ENCODE measurements around the gene TMPRSS13. TPM values are rescaled to one million over a fixed set of nuclear protein-coding genes. Genes with fewer than 3 reads are reported as not detected.

TMPRSS13 gene
- total RNA-seq, 2 donors from 2014 or later = 1.2 to 14.7 TPM

DNA sequence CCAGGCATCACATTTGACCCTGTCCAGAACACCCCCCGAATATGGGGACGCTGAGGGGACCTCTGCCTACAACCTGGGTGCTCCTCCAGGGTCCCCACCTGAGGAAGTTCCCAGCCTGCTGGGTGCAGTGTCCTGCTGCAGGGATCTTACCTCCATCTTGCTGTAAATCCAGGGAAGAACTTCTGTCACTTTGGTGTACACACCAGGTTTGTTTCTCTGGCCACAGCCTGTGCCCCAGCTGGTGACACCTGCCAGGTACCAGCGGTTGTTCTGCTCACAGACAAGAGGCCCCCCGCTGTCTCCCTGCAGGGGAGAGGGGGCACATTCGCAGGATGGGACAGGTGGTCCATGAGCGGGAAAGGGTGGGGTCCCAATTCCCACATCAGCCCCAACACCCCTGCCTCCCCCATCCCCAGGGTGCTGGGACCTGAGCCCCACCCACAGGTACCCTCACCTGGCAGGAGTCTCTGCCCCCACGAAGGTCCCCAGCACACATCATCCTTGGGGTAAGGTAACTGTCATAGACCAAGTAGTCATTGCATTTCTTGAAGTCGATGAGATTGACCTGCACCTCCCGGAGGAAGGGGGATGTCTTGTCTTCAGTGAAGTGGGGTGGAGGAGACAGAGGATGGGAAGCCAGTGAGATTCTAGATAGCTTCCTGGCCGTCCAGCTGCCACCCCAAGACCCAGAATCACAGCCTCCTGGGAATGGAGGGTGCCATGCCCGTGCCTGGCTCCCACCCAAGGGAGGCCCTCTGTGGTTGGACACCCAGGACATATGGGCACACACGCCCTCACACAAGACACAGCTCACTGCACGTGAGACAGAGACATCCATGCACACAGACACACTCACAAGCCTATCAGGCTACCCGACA, 25.5 kb downstream of the TMPRSS13 start:
- TF ChIP-seq POLR2A (IDR thresholded peaks at IDR 0.05) (no peak), CTCF (IDR thresholded peaks at IDR 0.05) (no peak), POLR2AphosphoS5 (IDR thresholded peaks at IDR 0.05) (no peak)
- H3K27ac ChIP-seq = no peak overlapping the region
- intact Hi-C loops (cut with DNase I) = no loop called here
- H3K4me1 ChIP-seq (replicated peaks) = no peaks in the 10 kb centered on the region
- no peaks in the 10 kb centered on the region for H3K9me3 ChIP-seq
- H3K36me3 ChIP-seq = no peaks in the 10 kb centered on the region
- H3K4me3 ChIP-seq = no peak overlapping the region
- H3K27me3 ChIP-seq (replicated peaks; ENCODE audit: insufficient read depth) = no peaks in the 10 kb centered on the region
- no peak for DNase-seq (ENCODE audit: low spot score)
- WGBS = 92% methylated on average over 13 of the region's 14 CpGs

DNA sequence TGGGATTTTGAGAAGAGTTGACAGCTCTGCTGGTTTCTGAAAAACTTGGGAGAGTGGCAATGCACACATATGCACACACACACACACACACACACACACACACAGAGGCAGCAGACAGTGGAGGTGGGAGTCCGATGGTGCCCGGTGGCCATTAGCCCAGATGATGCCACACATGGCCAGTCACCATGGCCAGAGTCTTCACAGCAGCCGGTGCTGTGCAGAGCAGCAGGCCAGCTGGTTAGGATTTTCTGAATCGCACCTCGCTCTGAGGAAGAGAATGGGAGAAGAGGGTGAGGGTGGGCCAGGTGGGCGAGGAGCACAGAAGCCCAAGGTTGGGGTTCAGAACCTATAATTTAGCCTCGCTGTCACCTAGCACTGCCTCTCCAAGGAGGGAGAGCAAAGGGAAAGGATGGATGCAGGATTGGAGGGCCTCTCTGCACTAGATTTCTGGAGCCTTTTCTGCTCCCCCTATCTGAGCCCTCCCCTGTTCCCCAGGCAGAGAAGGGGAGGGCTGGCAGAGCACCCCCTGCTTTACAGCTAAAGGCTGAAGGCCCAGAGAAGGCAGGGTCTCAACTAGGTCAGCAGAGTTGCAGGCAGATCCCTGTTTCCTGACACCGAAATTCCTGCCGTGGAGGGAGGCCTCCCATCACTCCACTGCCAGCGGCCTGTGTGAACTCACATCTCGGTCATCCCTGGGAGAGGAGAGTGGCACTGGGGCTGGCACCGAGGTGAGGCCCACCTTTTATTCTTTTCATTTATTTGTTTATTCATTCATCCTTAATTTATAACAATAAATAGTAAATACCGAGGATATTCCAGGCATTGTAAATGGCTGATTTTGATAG, 27.0 kb downstream of the TMPRSS13 start:
- 89% methylated on average over 13 of the region's 13 CpGs for WGBS
- Histone ChIP-seq H3K27me3 (replicated peaks; ENCODE audit: insufficient read depth) (no peaks in the 10 kb centered on the region), H3K9me3 (no peaks in the 10 kb centered on the region), H3K36me3 (no peaks in the 10 kb centered on the region), H3K27ac (no peak overlapping the region), H3K4me3 (no peak overlapping the region), H3K4me1 (replicated peaks) (no peaks in the 10 kb centered on the region)
- intact Hi-C loops (cut with DNase I) = no loop called here
- TF ChIP-seq CTCF (IDR thresholded peaks at IDR 0.05) (no peak), POLR2A (IDR thresholded peaks at IDR 0.05) (no peak), POLR2AphosphoS5 (IDR thresholded peaks at IDR 0.05) (no peak)
- DNase-seq (ENCODE audit: low spot score) = no peak

DNA sequence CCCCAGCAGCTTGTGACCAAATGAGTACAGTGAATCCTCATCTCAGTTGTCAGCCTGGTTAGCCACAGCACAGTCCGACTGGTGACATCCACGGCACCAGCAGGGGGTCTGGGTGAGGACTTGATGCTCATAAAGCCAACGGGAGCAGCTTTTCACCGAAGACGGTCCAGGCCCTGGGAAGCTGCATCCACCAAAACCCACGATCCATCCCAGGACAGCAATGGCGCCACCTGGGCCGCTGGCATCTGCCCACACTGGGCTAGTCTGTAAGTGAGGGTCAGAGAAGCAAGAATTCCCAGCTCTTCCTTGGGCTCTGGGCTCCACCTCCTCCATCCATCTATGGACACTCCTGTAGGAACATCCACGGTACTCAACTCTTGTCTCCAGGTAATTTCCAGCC, 27.6 kb downstream of the TMPRSS13 start:
- Histone ChIP-seq H3K27ac (no peak overlapping the region), H3K4me1 (replicated peaks) (no peaks in the 10 kb centered on the region), H3K9me3 (no peaks in the 10 kb centered on the region), H3K4me3 (no peak overlapping the region), H3K27me3 (replicated peaks; ENCODE audit: insufficient read depth) (no peaks in the 10 kb centered on the region), H3K36me3 (no peaks in the 10 kb centered on the region)
- 97% methylated on average over 9 of the region's 9 CpGs for WGBS
- TF ChIP-seq POLR2A (IDR thresholded peaks at IDR 0.05) (no peak), POLR2AphosphoS5 (IDR thresholded peaks at IDR 0.05) (no peak), CTCF (IDR thresholded peaks at IDR 0.05) (no peak)
- intact Hi-C loops (cut with DNase I) = no loop called here
- no peak for DNase-seq (ENCODE audit: low spot score)

DNA sequence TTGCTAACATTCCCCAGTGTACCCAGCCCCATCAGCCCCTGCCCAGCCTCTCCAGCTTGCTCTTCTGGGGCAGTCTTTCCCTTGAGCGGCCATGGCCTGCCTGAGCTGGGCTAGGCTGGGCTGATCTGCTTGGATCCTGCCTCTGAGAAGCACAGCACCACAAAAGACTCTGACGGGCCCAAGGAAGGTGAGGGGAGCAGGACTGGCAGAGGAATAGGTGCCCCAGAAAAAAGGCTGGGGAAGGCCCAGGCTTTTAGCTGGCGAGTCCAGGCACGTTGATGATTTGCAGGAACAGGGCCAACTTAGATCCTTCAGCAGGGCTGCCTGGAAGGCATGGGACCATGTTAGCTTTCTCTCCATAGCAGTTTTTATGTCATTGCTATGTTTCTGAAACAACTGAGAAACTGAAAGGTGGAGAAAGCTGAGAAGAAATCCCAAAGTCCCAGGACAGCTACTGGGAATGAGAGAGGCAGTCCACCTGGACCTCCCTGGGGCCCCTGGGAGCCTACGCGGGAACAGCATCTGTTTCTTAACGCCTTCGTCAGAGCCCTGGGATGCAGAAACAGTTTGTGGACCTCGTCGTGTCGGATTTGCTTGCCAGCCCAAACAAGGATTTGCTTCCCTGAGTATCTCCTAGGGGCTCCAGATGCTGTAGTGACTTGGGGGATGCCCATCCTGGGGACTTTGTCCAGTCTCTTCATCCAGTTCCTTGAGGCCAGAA, 28.3 kb downstream of the TMPRSS13 start:
- H3K27ac ChIP-seq = no peak overlapping the region
- TF ChIP-seq POLR2A (IDR thresholded peaks at IDR 0.05) = no peak
- no peak for TF ChIP-seq CTCF (IDR thresholded peaks at IDR 0.05)
- TF ChIP-seq POLR2AphosphoS5 (IDR thresholded peaks at IDR 0.05) = no peak
- no peak for DNase-seq (ENCODE audit: low spot score)
- no peaks in the 10 kb centered on the region for H3K4me1 ChIP-seq (replicated peaks)
- H3K27me3 ChIP-seq (replicated peaks; ENCODE audit: insufficient read depth) = no peaks in the 10 kb centered on the region
- H3K4me3 ChIP-seq = no peak overlapping the region
- no peaks in the 10 kb centered on the region for H3K36me3 ChIP-seq
- intact Hi-C loops (cut with DNase I) = no loop called here
- 70% methylated on average over 11 of the region's 11 CpGs for WGBS
- no peaks in the 10 kb centered on the region for H3K9me3 ChIP-seq
